Mononuclear cell (primary cell): ENCODE measurements around the gene CXCL14. TPM values are rescaled to one million over a fixed set of nuclear protein-coding genes. Genes with fewer than 3 reads are reported as not detected.

Experiments
- H3K27me3 ChIP-seq: 2 replicates; pipeline ENCODE4 v1.6.0; 2011; ENCODE audit warnings: low read length, control low read depth; ENCODE audit not compliant: insufficient read depth
- H3K4me1 ChIP-seq: 2 replicates; pipeline ENCODE4 v1.5.1; 2011; ENCODE audit warnings: mild to moderate bottlenecking, low read length, control low read depth; ENCODE audit not compliant: insufficient read depth
- H3K4me3 ChIP-seq: 2 replicates; pipeline ENCODE4 v1.5.1; 2011; ENCODE audit warnings: mild to moderate bottlenecking, low read length, moderate library complexity
- H3K9me3 ChIP-seq: 2 replicates; pipeline ENCODE4 v1.5.1; 2011; ENCODE audit warnings: low read depth, mild to moderate bottlenecking, control low read depth, low read length
- total RNA-seq: library from RNA; depleted of rRNA; stranded (reverse); fragments of >200 nt; gene quantifications from one replicate; pipeline ENCODE4 v1.2.3, GENCODE V29; 2012

The CXCL14 gene
- total RNA-seq, 1 donor: not detected

DNA sequence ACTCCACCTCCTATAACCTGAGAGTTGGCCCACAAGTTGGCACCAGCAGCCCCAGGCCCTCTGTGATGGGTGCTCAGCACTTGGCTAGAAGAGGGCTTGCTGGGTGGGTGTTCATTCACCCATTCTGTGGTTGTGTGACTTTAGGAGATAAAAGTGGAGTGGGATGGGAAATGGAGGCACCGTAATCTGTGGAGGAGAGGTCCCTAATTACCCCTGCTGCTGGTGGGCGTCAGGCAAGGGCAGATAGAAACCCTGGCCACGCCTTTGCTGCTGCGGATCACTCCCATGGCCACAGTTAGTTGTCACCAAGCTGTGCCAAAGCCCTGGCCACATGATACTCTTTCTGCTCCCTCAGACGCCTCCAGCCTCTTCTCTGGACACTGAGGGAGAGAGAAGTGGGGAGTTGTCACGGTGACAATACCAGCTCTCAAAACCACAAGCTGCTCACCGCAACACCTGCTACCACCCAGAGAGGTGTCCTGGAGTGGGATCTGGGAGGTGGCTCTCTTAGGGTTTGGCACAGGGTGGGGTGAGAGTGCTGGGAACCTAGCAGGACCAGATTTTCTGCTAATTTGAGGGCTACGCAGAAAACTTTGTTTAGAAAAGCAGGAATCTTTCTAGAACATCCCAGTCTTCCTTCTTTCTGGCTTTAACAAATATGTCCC, 31.1 kb downstream of the CXCL14 start:
- Histone ChIP-seq H3K9me3 (no peaks in the 10 kb centered on the region), H3K4me1 (peaks cover 20% of the 10 kb centered on the region), H3K4me3 (no peak overlapping the region), H3K27me3 (peaks cover 65% of the 10 kb centered on the region)

DNA sequence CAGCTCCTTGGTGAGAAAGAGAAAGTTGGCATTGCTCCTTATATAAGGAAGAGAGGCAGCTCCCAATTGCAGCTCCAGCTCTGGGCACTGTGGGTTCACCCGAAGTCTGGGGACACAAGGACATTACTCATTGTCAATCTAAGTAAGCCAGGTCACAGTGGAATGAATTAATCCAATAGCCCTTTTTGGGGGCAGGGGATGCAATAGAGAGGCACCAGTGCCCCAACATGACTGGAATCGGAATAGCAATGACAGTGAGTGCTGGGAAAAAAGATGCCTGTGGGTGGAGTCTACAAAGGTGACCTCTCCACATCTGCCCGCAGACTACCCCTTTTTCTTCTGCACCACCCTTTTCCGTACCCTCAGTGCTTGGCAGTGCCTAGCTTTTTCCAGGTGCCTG, 31.9 kb downstream of the CXCL14 start:
- Histone ChIP-seq H3K4me3 (no peak overlapping the region), H3K27me3 (peaks cover 72% of the 10 kb centered on the region), H3K4me1 (peaks cover 20% of the 10 kb centered on the region), H3K9me3 (no peaks in the 10 kb centered on the region)

DNA sequence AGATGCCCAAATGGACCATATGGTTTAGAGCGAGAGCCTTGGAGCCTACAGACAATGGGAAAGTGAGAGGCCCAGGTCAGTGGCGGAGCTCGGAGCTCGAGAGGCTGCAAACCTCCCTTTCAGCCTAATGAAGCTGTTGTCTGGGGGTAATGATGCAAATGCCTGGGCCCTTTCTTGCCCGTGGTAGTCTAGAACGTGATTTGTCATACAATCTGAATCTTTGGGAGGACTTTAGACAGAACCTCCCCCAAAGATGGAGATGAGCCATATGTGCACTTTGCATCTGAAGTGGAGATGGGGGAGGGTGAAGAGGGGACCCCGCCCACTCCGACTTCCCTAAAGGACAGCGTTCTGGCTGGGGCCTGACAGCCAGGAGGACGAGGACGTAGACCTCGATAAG, 32.7 kb downstream of the CXCL14 start:
- Histone ChIP-seq H3K9me3 (no peaks in the 10 kb centered on the region), H3K27me3 (peaks cover 80% of the 10 kb centered on the region), H3K4me3 (no peak overlapping the region), H3K4me1 (peaks cover 20% of the 10 kb centered on the region)

DNA sequence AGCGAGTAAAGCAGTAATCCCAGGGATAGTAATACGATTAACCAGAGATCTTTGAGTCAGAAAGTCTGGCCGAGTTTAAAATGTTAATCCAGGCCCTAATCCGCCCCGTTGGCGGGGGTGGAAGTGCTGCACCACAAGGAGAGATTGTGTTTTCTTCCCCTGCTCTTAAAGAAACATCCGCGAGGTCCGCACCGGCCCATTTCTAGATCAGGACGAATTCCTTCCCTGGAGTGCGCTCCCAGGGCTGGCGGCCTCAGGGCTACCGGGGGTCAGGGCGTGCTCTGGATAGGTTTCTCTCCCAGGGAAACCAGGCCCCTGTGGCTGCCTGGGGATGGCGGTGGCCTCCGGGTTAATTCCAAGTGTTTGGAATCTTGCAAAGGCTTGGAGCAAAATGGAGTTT, 33.7 kb downstream of the CXCL14 start:
- peaks cover 20% of the 10 kb centered on the region for H3K4me1 ChIP-seq
- no peaks in the 10 kb centered on the region for H3K9me3 ChIP-seq
- H3K27me3 ChIP-seq: peaks cover 90% of the 10 kb centered on the region
- H3K4me3 ChIP-seq: no peak overlapping the region

DNA sequence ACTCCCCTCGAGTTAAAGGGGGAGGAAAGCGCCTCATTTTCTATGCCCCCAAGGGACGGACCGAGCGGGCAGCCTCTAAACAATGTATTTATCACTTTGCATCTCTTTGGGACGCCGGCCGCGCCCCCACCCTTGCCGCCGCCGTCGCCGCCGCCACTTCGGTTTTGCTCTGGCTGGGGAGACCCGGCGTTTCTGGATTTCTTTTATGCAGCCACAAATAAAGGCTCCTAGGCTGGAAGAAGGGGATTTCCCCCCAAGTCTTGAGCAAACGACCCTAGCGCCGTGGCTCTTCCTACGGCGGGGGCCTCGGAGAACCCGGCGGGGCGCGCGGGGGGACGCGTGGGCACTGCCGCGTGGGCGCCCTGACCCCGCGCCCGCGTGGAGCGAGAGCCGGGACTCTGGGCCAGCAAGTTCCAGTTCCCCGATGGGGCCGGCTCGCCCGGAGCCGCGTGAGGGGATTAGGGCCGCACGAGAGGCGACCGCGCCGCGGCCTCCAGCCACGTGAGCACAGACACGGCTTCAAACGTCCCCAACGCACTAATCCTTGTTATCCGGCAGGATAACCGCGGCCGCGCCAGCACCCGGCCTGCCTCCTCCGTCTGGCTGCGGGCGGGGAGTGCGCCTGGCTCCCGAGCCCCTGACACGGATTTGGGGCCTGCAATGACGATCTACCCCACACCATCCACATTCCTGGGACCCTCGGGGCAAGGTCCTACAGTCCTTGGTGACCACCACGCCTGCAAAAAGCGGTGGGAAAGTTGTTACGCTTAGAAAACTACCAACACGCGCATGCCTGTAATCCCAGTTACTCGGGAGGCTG, 35.1 kb downstream of the CXCL14 start:
- Histone ChIP-seq H3K27me3 (peaks cover 97% of the 10 kb centered on the region), H3K4me3 (peak overlapping the region; percentile 39), H3K4me1 (peaks cover 20% of the 10 kb centered on the region), H3K9me3 (no peaks in the 10 kb centered on the region)

DNA sequence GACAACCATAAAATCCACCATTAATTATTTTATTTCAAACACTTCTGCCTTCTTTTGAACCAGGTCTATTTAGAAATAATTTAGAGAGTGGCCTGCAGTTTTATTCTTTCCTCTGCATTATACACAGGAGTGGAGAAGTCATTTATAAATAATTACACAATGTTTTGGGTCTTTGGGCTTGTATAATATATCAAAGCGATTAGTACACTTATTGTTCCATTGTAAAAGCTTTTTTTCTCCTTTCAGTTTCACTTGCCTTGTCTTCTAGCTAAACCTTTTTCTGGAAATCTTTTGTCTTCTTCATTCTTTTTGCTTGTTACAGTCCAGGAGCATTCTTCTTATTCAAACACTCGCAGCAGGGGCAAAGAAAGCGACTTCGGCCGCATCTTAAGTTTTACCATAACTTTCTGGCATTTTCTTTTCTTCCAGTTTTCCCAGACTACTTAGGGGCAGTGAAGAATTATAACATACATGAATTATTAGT, 35.7 kb downstream of the CXCL14 start:
- Histone ChIP-seq H3K27me3 (peaks cover 98% of the 10 kb centered on the region), H3K9me3 (no peaks in the 10 kb centered on the region), H3K4me3 (peak overlapping the region; percentile 39), H3K4me1 (peaks cover 20% of the 10 kb centered on the region)

DNA sequence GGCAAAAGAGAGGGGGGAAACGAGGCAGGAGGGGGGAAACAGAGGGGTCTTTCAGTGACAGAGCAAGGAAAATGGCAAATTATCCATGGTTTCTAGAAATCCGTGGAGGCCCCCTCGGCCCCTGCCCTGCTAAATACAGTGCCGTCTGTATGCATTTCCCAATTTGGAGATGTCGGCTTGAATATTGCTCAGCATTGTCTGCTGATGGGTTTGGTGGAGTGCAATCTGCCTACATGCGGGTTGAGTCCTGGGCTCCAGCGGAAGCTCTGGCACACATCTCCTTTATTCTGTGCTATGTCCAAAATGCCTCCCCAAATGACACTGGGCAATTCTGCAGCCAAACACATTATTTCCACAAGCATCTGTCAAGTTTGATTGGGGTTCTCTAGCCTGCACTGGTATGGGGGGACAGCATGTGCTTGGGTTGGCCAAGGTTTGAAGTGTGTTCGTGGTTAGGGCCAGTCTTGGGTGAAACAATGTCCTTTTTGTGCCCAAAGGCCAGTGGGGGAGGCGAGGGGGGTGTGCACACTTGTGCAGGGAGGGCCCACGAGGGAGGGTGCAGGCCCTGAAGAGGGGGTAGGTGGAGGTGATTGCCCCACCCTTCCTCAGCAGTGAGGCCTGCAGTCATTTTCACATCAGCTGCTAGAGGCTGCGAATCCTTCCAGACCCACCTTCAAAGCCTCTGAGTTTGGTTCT, 36.8 kb downstream of the CXCL14 start:
- peaks cover 98% of the 10 kb centered on the region for H3K27me3 ChIP-seq
- H3K4me3 ChIP-seq: no peak overlapping the region
- peaks cover 20% of the 10 kb centered on the region for H3K4me1 ChIP-seq
- H3K9me3 ChIP-seq: no peaks in the 10 kb centered on the region

DNA sequence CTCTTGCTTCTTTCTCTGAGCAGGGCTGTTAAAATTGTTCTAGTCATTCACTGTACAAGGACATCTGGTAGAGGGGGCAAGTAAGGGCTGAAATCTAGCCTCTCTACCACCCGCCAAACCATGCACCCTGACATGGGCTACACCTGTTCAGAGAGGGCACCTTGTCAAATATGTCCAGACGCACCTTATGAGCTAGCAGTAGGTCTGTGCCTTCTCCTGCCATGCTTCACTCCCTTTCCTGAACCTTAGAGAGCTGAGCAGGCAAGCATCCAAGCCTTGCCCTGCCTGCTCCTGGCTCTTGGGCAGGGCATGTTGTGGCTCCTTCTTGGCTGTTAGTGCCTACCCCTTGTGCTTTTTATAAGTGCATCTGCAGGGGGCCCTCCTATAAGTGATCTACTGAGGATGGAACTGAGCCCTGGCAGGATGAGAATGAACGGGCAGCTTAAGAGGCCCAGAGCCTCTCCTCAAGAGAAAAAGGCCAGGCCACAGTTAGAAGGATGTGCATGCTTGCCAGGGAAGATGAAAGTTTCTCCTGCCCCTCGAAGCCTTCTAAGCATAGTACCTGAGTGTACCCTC, 39.3 kb downstream of the CXCL14 start:
- Histone ChIP-seq H3K4me3 (no peak overlapping the region), H3K27me3 (peaks cover 97% of the 10 kb centered on the region), H3K4me1 (peaks cover 14% of the 10 kb centered on the region), H3K9me3 (no peaks in the 10 kb centered on the region)

DNA sequence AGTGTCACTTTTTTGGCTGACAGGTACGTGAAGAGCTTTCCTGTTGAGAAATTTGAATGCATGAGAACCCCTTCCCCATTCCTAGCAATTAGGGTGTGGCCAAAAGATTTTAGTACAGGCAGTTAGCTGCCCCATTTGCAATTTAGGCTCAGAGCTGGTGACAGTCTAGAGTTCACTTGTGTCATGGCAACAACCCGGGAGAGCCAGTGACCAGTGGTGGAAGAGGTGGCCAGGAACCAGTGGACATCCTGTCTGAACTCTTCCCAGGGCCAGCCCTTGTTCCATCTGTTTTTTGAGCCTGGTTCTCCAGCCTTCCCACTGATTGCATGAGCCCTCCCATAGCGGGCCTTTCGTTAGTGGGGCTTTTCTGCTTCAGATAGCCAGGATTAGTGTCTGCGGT, 40.5 kb downstream of the CXCL14 start:
- H3K4me1 ChIP-seq: peaks cover 1% of the 10 kb centered on the region
- H3K9me3 ChIP-seq: no peaks in the 10 kb centered on the region
- no peak overlapping the region for H3K4me3 ChIP-seq
- H3K27me3 ChIP-seq: peaks cover 97% of the 10 kb centered on the region

DNA sequence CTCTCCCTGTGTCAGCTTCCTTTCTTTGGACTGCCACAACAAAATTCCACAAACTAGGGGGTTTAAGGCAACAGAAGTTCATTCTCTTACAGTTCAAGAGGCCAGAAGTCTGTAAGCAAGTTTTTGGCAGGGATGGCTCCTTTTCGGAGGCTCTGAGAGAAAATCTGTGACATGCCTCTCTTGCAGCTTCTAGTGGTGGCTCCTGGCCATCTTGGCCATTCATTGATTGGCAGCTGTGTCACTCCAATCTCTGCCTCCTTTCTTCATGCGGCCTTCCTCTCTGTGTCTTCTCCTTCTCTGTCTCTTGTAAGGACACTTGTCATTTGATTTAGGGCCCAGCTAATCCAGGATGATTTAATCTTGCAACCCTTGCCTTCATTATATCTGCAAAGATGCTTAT, 41.0 kb downstream of the CXCL14 start:
- H3K27me3 ChIP-seq: peaks cover 97% of the 10 kb centered on the region

DNA sequence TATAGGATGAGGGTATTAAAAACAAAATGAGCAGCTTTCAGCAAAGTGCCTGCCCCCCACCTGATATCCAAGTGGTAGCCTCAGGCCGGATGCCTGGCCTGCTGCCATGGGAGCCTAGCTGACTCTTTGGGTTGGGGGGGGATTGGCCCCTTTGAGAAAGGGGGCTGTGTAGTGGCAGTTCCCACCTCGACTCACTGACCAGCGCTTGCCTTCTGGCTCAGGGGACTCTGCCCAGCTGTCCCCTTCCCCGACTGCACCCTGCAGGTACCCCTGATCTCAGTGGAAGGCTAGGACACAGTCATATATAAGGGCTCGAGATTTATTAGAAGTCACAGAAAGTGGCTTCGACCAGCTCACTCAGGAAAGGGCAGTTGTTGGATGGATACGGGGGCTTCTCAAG, 41.5 kb downstream of the CXCL14 start:
- no peaks in the 10 kb centered on the region for H3K4me1 ChIP-seq
- no peaks in the 10 kb centered on the region for H3K9me3 ChIP-seq
- H3K27me3 ChIP-seq: peaks cover 99% of the 10 kb centered on the region
- H3K4me3 ChIP-seq: no peak overlapping the region

More for the DNA sequence above, 41.0 kb downstream of the CXCL14 start:
- H3K9me3 ChIP-seq: no peaks in the 10 kb centered on the region
- no peak overlapping the region for H3K4me3 ChIP-seq
- H3K4me1 ChIP-seq: no peaks in the 10 kb centered on the region

DNA sequence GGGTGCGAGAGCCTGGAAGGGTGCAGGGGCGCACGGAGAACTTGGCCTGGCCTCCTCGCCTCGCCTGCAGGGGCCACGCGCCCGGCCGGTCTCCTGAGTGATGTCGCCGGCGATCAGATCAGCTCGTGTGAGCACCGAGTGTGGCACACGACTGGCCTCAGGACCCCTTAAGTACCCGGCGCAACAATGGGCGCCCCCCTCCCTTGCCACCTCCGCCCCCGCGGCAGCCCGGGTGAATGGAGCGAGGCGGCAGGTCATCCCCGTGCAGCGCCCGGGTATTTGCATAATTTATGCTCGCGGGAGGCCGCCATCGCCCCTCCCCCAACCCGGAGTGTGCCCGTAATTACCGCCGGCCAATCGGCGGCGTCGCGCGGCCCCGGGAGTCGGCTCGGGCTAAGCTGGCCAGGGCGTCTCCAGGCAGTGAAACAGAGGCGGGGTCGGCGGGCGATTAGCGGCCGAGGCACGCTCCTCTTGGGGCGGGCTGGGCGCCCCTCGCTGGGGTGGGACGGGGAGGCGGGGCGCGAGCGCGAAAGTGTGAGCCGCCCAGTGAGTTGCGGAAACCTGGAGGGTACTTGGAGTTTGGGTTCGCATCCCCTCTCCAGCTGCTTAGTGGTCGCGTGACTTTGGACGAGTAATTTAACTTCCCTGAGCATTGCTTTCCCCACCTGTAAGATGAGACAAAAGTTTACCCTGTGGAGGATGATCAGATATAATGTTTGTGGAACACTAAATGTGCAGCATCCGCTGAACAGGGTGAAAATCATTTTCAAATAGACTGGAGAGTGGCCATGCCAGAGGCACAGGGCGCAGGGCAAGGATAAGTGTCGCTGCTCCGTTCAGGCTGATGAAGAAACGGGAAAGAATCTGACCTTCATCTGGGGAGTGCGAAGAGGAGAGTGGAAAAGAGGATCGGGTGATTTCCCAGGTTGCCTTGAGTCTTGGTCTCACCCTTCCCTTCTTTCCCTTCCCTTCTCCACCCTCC, 42.7 kb downstream of the CXCL14 start, which contains the start of gene NEUROG1:
Gene NEUROG1 (minus strand): TSS at position 145 of the 982 bp plus-strand sequence. CDS start 274 bp downstream, outside the sequence.
- Histone ChIP-seq H3K27me3 (peaks cover 96% of the 10 kb centered on the region), H3K9me3 (no peaks in the 10 kb centered on the region), H3K4me3 (no peak within 1 kb of the TSS), H3K4me1 (no peaks in the 10 kb centered on the region)

DNA sequence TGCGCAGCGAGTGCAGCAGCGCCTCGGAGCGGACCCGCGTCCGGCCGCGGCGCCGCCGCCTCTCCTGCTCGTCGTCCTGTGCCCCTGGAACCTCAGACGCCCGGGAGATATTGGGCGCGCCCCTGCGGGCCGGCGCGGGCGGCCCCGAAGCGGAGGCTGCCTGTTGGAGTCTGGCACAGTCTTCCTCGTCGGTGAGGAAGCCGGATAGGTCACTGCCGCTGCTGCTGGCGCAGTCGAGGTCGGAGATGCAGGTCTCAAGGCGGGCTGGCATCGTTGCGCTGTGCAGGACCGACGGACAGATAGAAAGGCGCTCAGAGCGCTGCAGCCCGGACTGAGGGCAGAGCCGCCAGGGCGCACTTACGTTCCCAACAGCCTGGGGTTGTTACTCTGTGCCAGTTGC, 43.4 kb downstream of the CXCL14 start:
- Histone ChIP-seq H3K9me3 (no peaks in the 10 kb centered on the region), H3K27me3 (peaks cover 91% of the 10 kb centered on the region), H3K4me3 (no peak overlapping the region), H3K4me1 (no peaks in the 10 kb centered on the region)
